Liver (tissue), 9 donors: ENCODE results near the gene SLC9A8. TPM values are rescaled to one million over a fixed set of nuclear protein-coding genes. Genes with fewer than 3 reads are reported as not detected.

ENCODE experiments used
- DNase-seq: peaks from one replicate; pipeline ENCODE4 v3.0.0-alpha.2; 2017; ENCODE audit warnings: low spot score
- H3K27ac ChIP-seq, 2 donors: one replicate each; pipeline ENCODE4 v1.7.0; 2013; ENCODE audit warnings: inconsistent platforms in 2 of 2, low read length in 2 of 2, control low read depth in 1 of 2, low read depth in 1 of 2, mild to moderate bottlenecking in 1 of 2
- H3K27me3 ChIP-seq, 4 donors: one replicate each; pipeline versions ENCODE4 v1.6.1 to v1.7.0; 2013; ENCODE audit warnings: low read length in 3 of 4, inconsistent platforms in 1 of 4, mild to moderate bottlenecking in 1 of 4, moderate library complexity in 1 of 4; ENCODE audit not compliant: control insufficient read depth in 4 of 4, insufficient read depth in 4 of 4
- H3K36me3 ChIP-seq, 4 donors: one replicate each; pipeline versions ENCODE4 v1.6.1 to v1.7.0; 2013; ENCODE audit warnings: low read length in 3 of 4, mild to moderate bottlenecking in 3 of 4, low read depth in 1 of 4, moderate library complexity in 1 of 4; ENCODE audit not compliant: control insufficient read depth in 4 of 4, insufficient read depth in 3 of 4
- H3K4me1 ChIP-seq, 4 donors: one replicate each; pipeline versions ENCODE4 v1.6.1 to v1.7.0; 2013; ENCODE audit warnings: low read length in 3 of 4, mild to moderate bottlenecking in 3 of 4, moderate library complexity in 1 of 4; ENCODE audit not compliant: control insufficient read depth in 4 of 4, insufficient read depth in 4 of 4
- H3K4me3 ChIP-seq, 3 donors: one replicate each; pipeline versions ENCODE4 v1.6.1 to v1.7.0; 2013; ENCODE audit warnings: low read length in 3 of 3, control low read depth in 1 of 3, low read depth in 1 of 3, mild to moderate bottlenecking in 1 of 3
- H3K9ac ChIP-seq, 2 donors: one replicate each; pipeline ENCODE4 v1.7.0; 2013; ENCODE audit warnings: low read length in 2 of 2, mild to moderate bottlenecking in 2 of 2, moderate library complexity in 2 of 2, control low read depth in 1 of 2, low read depth in 1 of 2
- H3K9me3 ChIP-seq, 4 donors: one replicate each; pipeline versions ENCODE4 v1.6.1 to v1.7.0; 2013; ENCODE audit warnings: low read length in 3 of 4; ENCODE audit not compliant: control insufficient read depth in 4 of 4
- ATF3 ChIP-seq: IDR thresholded peaks from 2 replicates; pipeline ENCODE4 v1.6.1; 2016; ENCODE audit warnings: antibody characterized with exemption
- CTCF ChIP-seq: fragments of 150-350 bp; IDR thresholded peaks from 2 replicates; pipeline ENCODE4 v1.5.1; 2017; ENCODE audit warnings: improper control_type of control experiment, low read depth, low read length; ENCODE audit not compliant: missing input control
- EGR1 ChIP-seq, 2 donors: IDR thresholded peaks; 2 replicates each; pipeline ENCODE4 v1.6.1; 2016 to 2018; ENCODE audit warnings: antibody characterized with exemption in 2 of 2, low read depth in 2 of 2
- FOXA1 ChIP-seq: IDR thresholded peaks from 2 replicates; pipeline ENCODE4 v1.6.1; 2016; ENCODE audit warnings: antibody characterized with exemption
- FOXA2 ChIP-seq: IDR thresholded peaks from 2 replicates; pipeline ENCODE4 v1.6.1; 2016; ENCODE audit warnings: antibody characterized with exemption
- HNF4A ChIP-seq, 2 donors: conservative IDR thresholded peaks; 2 replicates each; pipeline ENCODE4 v1.6.1; 2016; ENCODE audit warnings: antibody characterized with exemption in 2 of 2, mild to moderate bottlenecking in 2 of 2
- JUND ChIP-seq, 2 donors: IDR thresholded peaks; 2 replicates each; pipeline ENCODE4 v1.6.1; 2016; ENCODE audit warnings: antibody characterized with exemption in 2 of 2
- NR2F2 ChIP-seq: IDR thresholded peaks from 2 replicates; pipeline ENCODE4 v1.6.1; 2016; ENCODE audit warnings: antibody characterized with exemption
- RAD21 ChIP-seq, 2 donors: IDR thresholded peaks; 2 replicates each; pipeline ENCODE4 v1.6.1; 2016; ENCODE audit warnings: antibody characterized with exemption in 2 of 2, mild to moderate bottlenecking in 2 of 2
- RXRA ChIP-seq, 2 donors: IDR thresholded peaks; 2 replicates each; pipeline ENCODE4 v1.6.1; 2017 to 2018; ENCODE audit warnings: antibody characterized with exemption in 2 of 2, mild to moderate bottlenecking in 1 of 2
- SP1 ChIP-seq: IDR thresholded peaks from 2 replicates; pipeline ENCODE4 v1.6.1; 2018; ENCODE audit warnings: antibody characterized with exemption, mild to moderate bottlenecking
- TAF1 ChIP-seq: conservative IDR thresholded peaks from 2 replicates; pipeline ENCODE4 v1.6.1; 2016; ENCODE audit warnings: antibody characterized with exemption, mild to moderate bottlenecking
- YY1 ChIP-seq: IDR thresholded peaks from 2 replicates; pipeline ENCODE4 v1.6.1; 2016; ENCODE audit warnings: antibody characterized with exemption, mild to moderate bottlenecking
- WGBS: extraction: QIAGEN DNeasy Blood & Tissue Kit; methylation state at CpG from one replicate; pipeline ENCODE4 v1.1.7; 2013; 5-methylcytosine and 5-hydroxymethylcytosine counted together
- polyA plus RNA-seq, 2 donors: library from polyadenylated mRNA; stranded (reverse) in 1 of 2; unstranded in 1 of 2; fragments of 200-250 nt in 1 of 2; fragments of >200 nt in 1 of 2; fragmentation: Nextera tagmentation in 1 of 2; extraction: Ambion mirVana in 1 of 2; gene quantifications; one replicate each; pipeline versions ENCODE4 v1.2.1 to v1.2.3, GENCODE V29; 2013 to 2015
- total RNA-seq, 2 donors: library from RNA; depleted of rRNA; stranded (reverse); fragments of >200 nt; gene quantifications; one replicate each; pipeline ENCODE4 v1.2.3, GENCODE V29; 2014
- donor health status: healthy.
- donor health status: healthy.
- donor health status: healthy.
- donor health status: healthy.
- donor health status: healthy.

The SLC9A8 gene
- total and polyA plus RNA-seq, 4 donors, result 4.0 to 9.5 (median 8.6) TPM

GRCh38 chr20:49886571-49887213 is 74.1 kb downstream of the SLC9A8 start:
- Histone ChIP-seq H3K27me3 (no peaks in the 10 kb centered on the region), H3K36me3 (peaks cover 2 to 35% (median 11%) of the 10 kb centered on the region in 4 donors), H3K9me3 (no peaks in the 10 kb centered on the region), H3K4me3 (no peak overlapping the region), H3K27ac (no peak overlapping the region), H3K9ac (no peak overlapping the region), H3K4me1 (peaks cover 3 to 18% (median 10%) of the 10 kb centered on the region in 4 donors)
- WGBS, result 87% methylated on average over 30 of the region's 30 CpGs
- TF ChIP-seq SP1 (no peak), HNF4A (conservative IDR thresholded peaks at IDR 0.05) (no peak), ATF3 (no peak), RXRA (IDR thresholded peaks at IDR 0.05) (no peak), NR2F2 (no peak), TAF1 (no peak), JUND (IDR thresholded peaks at IDR 0.05) (no peak), FOXA2 (no peak), FOXA1 (no peak), YY1 (no peak)
- DNase-seq, result no peak

- TF ChIP-seq RXRA (IDR thresholded peaks at IDR 0.05) (no peak), YY1 (no peak), EGR1 (IDR thresholded peaks at IDR 0.05; ENCODE audit: low read depth in 2 of 2) (no peak), JUND (IDR thresholded peaks at IDR 0.05) (no peak), NR2F2 (peak; percentile 21)
- Histone ChIP-seq H3K4me1 (peaks cover 7 to 25% (median 14%) of the 10 kb centered on the region in 4 donors), H3K4me3 (no peak overlapping the region), H3K36me3 (peaks cover 2 to 29% (median 11%) of the 10 kb centered on the region in 4 donors), H3K9ac (no peak overlapping the region), H3K27me3 (no peaks in the 10 kb centered on the region), H3K9me3 (no peaks in the 10 kb centered on the region), H3K27ac (no peak overlapping the region)
- WGBS, result 94% methylated on average over 32 of the region's 32 CpGs
- no peak for DNase-seq
Observed at GRCh38 chr20:49887251-49888211, 74.9 kb downstream of the SLC9A8 start.

DNA sequence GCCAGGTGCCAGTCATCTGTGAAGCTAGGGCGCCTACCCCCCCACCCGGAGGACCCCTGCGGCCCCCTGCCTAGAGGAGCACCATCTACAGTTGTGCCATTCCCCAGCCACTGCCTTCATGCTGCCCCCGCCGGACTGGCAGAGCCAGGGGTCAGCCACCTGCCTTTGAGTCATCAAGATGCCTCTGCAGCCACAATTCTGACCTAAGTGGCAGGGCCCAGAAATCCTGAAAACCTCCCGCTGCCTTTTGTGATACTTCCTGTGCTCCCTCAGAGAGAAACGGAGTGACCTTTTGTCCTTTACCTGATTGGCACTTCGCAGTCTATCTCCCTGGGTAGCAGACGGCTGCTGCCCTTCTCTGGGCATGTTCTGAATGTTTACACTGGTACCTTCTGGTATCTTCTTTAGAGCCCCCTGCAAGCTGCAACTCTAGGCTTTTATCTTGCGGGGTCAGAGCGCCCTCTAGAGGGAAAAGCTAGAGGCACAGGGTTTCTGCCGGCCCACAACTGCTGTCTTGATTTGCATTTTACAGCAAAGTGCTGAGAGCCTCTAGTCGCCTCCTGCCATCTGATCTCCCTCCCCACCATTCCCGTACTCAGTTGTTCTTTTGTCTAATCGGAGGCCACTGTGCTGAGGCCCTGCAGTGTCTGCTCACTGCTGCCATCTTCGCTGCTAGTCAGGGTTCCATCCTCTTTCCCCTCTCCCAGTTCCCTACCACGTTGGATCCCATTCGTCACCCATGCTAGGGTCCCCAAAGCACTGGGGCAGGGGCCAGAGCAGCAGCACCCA is 75.8 kb downstream of the SLC9A8 start:
- Histone ChIP-seq H3K27ac (peak overlapping the region in 1 of 2 donors; percentile 11), H3K4me3 (no peak overlapping the region), H3K36me3 (peaks cover 2 to 24% (median 9%) of the 10 kb centered on the region in 4 donors), H3K27me3 (no peaks in the 10 kb centered on the region), H3K9ac (no peak overlapping the region), H3K9me3 (no peaks in the 10 kb centered on the region), H3K4me1 (peaks cover 13 to 34% (median 22%) of the 10 kb centered on the region in 4 donors)
- TF ChIP-seq CTCF, result peak; percentile 63
- TF ChIP-seq RAD21 (IDR thresholded peaks at IDR 0.05), result peak; percentile 72 to 81
- no peak for TF ChIP-seq YY1
- peak; percentile 65 for DNase-seq
- WGBS, result 63% methylated on average over 18 of the region's 18 CpGs
